PFSK-1 (cell line): ENCODE measurements around the gene MIPOL1.

ENCODE experiments used
- POLR2AphosphoS5 ChIP-seq: IDR thresholded peaks from 2 replicates; pipeline ENCODE4 v1.6.1; 2012; ENCODE audit warnings: low read depth, mild to moderate bottlenecking, control low read depth, low read length, moderate library complexity
- SIN3A ChIP-seq: IDR thresholded peaks from 2 replicates; pipeline ENCODE4 v1.6.1; 2012; ENCODE audit warnings: mild to moderate bottlenecking, low read length, moderate library complexity, borderline replicate concordance; ENCODE audit not compliant: insufficient read depth
- TF ChIP-seq, protein P1 (sequence below), 2 experiments: IDR thresholded peaks; 2 replicates each; pipeline versions ENCODE4 v1.6.1 to v1.8.0; 2011 to 2012; ENCODE audit warnings: low read depth in 2 of 2, low read length in 2 of 2, control low read depth in 1 of 2, inconsistent platforms in 1 of 2, mild to moderate bottlenecking in 1 of 2, moderate library complexity in 1 of 2; ENCODE audit not compliant: insufficient read depth in 1 of 2

- TF ChIP-seq, protein P1, sequence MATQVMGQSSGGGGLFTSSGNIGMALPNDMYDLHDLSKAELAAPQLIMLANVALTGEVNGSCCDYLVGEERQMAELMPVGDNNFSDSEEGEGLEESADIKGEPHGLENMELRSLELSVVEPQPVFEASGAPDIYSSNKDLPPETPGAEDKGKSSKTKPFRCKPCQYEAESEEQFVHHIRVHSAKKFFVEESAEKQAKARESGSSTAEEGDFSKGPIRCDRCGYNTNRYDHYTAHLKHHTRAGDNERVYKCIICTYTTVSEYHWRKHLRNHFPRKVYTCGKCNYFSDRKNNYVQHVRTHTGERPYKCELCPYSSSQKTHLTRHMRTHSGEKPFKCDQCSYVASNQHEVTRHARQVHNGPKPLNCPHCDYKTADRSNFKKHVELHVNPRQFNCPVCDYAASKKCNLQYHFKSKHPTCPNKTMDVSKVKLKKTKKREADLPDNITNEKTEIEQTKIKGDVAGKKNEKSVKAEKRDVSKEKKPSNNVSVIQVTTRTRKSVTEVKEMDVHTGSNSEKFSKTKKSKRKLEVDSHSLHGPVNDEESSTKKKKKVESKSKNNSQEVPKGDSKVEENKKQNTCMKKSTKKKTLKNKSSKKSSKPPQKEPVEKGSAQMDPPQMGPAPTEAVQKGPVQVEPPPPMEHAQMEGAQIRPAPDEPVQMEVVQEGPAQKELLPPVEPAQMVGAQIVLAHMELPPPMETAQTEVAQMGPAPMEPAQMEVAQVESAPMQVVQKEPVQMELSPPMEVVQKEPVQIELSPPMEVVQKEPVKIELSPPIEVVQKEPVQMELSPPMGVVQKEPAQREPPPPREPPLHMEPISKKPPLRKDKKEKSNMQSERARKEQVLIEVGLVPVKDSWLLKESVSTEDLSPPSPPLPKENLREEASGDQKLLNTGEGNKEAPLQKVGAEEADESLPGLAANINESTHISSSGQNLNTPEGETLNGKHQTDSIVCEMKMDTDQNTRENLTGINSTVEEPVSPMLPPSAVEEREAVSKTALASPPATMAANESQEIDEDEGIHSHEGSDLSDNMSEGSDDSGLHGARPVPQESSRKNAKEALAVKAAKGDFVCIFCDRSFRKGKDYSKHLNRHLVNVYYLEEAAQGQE (IDR thresholded peaks at IDR 0.05; ENCODE audit: insufficient read depth in 1 of 2, low read depth in 2 of 2, low read length in 2 of 2): no peak
- TF ChIP-seq POLR2AphosphoS5 (no peak), SIN3A (no peak)
Observed at GRCh38 chr14:37592482-37593408, 395.0 kb downstream of the MIPOL1 start.
